IMR-90 (cell line): ENCODE results near the gene ITIH5.

Source experiments
- BHLHE40 ChIP-seq: fragments of 150-350 bp; IDR thresholded peaks from 2 replicates; pipeline ENCODE4 v1.6.1; 2016; ENCODE audit warnings: mild to moderate bottlenecking, low read depth, low read length
- MXI1 ChIP-seq: IDR thresholded peaks from 2 replicates; pipeline ENCODE4 v1.6.1; 2012; ENCODE audit warnings: low read depth, mild to moderate bottlenecking, low read length, moderate library complexity, borderline replicate concordance
- POLR2A ChIP-seq: IDR thresholded peaks from 2 replicates; pipeline ENCODE4 v1.6.1; 2012; ENCODE audit warnings: mild to moderate bottlenecking, low read depth, low read length
- RAD21 ChIP-seq: IDR thresholded peaks from 2 replicates; pipeline ENCODE4 v1.6.1; 2012; ENCODE audit warnings: low read length, improper control_type of control experiment
- RFX5 ChIP-seq: IDR thresholded peaks from 2 replicates; pipeline ENCODE4 v1.8.0; 2012; ENCODE audit warnings: low read depth, mild to moderate bottlenecking, low read length, moderate library complexity
- SMC3 ChIP-seq: fragments of 150-350 bp; IDR thresholded peaks from 2 replicates; pipeline ENCODE4 v1.6.1; 2016; ENCODE audit warnings: low read depth, mild to moderate bottlenecking, antibody characterized with exemption, low read length, moderate library complexity
- TF ChIP-seq, protein P1 (sequence below): conservative IDR thresholded peaks from 2 replicates; pipeline ENCODE4 v1.5.1; 2012; ENCODE audit warnings: mild to moderate bottlenecking, low read depth, low read length, improper control_type of control experiment

DNA sequence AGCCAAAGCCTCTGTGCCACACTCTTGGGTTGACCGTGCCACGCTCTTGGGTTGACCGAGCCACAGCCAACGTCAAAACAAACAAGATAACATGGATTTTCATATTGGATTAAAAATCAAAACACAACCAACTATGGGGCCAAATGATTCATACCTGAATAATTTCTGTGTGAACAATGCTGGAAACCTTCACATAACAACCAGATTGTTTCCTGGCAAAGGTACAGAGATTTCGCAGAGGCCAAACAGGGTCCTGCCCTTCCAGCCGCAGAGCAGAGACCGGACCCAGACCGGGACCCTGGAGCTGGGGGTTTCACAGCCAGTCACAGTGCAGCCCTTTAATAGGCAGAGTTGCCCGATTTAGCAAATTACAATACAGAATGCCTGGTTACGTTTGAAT is 40.5 kb downstream of the ITIH5 start:
- TF ChIP-seq POLR2A (no peak), RAD21 (no peak), MXI1 (no peak), RFX5 (no peak), SMC3 (no peak), BHLHE40 (no peak)
- TF ChIP-seq, protein P1, sequence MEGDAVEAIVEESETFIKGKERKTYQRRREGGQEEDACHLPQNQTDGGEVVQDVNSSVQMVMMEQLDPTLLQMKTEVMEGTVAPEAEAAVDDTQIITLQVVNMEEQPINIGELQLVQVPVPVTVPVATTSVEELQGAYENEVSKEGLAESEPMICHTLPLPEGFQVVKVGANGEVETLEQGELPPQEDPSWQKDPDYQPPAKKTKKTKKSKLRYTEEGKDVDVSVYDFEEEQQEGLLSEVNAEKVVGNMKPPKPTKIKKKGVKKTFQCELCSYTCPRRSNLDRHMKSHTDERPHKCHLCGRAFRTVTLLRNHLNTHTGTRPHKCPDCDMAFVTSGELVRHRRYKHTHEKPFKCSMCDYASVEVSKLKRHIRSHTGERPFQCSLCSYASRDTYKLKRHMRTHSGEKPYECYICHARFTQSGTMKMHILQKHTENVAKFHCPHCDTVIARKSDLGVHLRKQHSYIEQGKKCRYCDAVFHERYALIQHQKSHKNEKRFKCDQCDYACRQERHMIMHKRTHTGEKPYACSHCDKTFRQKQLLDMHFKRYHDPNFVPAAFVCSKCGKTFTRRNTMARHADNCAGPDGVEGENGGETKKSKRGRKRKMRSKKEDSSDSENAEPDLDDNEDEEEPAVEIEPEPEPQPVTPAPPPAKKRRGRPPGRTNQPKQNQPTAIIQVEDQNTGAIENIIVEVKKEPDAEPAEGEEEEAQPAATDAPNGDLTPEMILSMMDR: no peak
